ENCODE data around the gene ABCF3. TPM values are rescaled to one million over a fixed set of nuclear protein-coding genes. Genes with fewer than 3 reads are reported as not detected.

Gene ABCF3
- total RNA-seq, 2 donors from 2014 or later, result 41.8 to 46.1 TPM

GRCh38 chr3:184177331-184177731 is 8.7 kb upstream of the ABCF3 start:
- Histone ChIP-seq H3K27ac (peak overlapping the region in 2 of 4 donors; percentile 47 to 84), H3K27me3 (no peaks in the 10 kb centered on the region), H3K9me3 (no peaks in the 10 kb centered on the region), H3K4me1 (peaks cover 34% of the 10 kb centered on the region), H3K4me3 (no peak overlapping the region), H3K36me3 (replicated peaks in 1 of 2; ENCODE audit: insufficient read depth in 1 of 2, low read depth in 2 of 2) (peaks cover 8 to 29% of the 10 kb centered on the region in 2 donors)
- TF ChIP-seq, protein P1, sequence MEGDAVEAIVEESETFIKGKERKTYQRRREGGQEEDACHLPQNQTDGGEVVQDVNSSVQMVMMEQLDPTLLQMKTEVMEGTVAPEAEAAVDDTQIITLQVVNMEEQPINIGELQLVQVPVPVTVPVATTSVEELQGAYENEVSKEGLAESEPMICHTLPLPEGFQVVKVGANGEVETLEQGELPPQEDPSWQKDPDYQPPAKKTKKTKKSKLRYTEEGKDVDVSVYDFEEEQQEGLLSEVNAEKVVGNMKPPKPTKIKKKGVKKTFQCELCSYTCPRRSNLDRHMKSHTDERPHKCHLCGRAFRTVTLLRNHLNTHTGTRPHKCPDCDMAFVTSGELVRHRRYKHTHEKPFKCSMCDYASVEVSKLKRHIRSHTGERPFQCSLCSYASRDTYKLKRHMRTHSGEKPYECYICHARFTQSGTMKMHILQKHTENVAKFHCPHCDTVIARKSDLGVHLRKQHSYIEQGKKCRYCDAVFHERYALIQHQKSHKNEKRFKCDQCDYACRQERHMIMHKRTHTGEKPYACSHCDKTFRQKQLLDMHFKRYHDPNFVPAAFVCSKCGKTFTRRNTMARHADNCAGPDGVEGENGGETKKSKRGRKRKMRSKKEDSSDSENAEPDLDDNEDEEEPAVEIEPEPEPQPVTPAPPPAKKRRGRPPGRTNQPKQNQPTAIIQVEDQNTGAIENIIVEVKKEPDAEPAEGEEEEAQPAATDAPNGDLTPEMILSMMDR (IDR thresholded peaks at IDR 0.05), result no peak
- no peak for TF ChIP-seq POLR2A (IDR thresholded peaks at IDR 0.05)
- intact Hi-C loops (cut with DNase I), result no loop called here
- no peak for DNase-seq
- ATAC-seq, result no peak
- 63 to 66% methylated on average over 2 to 4 of the region's 4 CpGs for WGBS, 2 donors

DNA sequence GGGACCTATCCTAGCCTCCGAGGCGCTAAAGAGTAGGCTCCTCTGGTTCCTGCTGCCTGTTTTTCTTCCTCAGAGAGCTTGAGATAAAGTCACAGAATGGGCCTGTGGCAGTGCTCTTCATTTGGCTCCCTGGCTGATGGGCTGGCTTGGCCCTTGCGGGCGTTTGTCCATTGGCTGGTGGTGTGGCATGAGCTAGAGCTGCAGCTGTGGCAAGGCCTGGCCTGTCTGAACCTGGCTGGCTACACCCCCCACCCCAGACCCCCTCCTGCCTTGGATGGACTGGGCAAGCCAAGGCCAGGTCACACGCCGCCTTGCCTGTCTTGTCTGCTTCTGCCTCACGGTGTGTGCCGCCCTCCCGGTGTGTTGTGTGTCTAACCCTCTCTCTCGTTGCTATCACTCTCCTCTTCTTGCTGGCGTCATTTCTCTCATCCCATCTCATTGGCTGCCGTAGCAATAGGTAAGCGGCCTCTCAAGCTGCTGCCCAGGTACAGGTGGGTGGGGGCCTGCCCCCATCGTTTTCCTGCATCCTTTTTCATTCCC is 8.2 kb upstream of the ABCF3 start:
- H3K4me1 ChIP-seq, result peaks cover 34% of the 10 kb centered on the region
- ATAC-seq, result no peak
- H3K9me3 ChIP-seq, result no peaks in the 10 kb centered on the region
- DNase-seq, result no peak
- H3K27me3 ChIP-seq, result no peaks in the 10 kb centered on the region
- H3K36me3 ChIP-seq (replicated peaks in 1 of 2; ENCODE audit: insufficient read depth in 1 of 2, low read depth in 2 of 2), result peaks cover 8 to 34% of the 10 kb centered on the region in 2 donors
- H3K27ac ChIP-seq, result no peak overlapping the region
- TF ChIP-seq POLR2A (IDR thresholded peaks at IDR 0.05), result no peak
- TF ChIP-seq, protein P1 (IDR thresholded peaks at IDR 0.05), result no peak
- intact Hi-C loops (cut with DNase I), result no loop called here
- WGBS, 2 donors, result 86 to 90% methylated on average over 12 to 14 of the region's 14 CpGs
- H3K4me3 ChIP-seq, result no peak overlapping the region

GRCh38 chr3:184178521-184179138 is 7.4 kb upstream of the ABCF3 start:
- no peak for DNase-seq
- WGBS, 2 donors, result 93 to 96% methylated on average over 13 of the region's 13 CpGs

GRCh38 chr3:184180165-184180564 is 5.8 kb upstream of the ABCF3 start:
- Histone ChIP-seq H3K9me3 (no peaks in the 10 kb centered on the region), H3K27ac (no peak overlapping the region), H3K4me1 (peaks cover 32% of the 10 kb centered on the region), H3K4me3 (no peak overlapping the region), H3K36me3 (replicated peaks in 1 of 2; ENCODE audit: insufficient read depth in 1 of 2, low read depth in 2 of 2) (peaks cover 16 to 42% of the 10 kb centered on the region in 2 donors), H3K27me3 (no peaks in the 10 kb centered on the region)
- DNase-seq (no peak), ATAC-seq (no peak)
- TF ChIP-seq POLR2A (IDR thresholded peaks at IDR 0.05), result no peak
- intact Hi-C loops (cut with DNase I), result no loop called here
- WGBS, 2 donors, result 58 to 80% methylated on average over 2 to 6 of the region's 6 CpGs

More at GRCh38 chr3:184178521-184179138, 7.4 kb upstream of the ABCF3 start:
- intact Hi-C loops (cut with DNase I), result no loop called here
- H3K4me1 ChIP-seq, result peaks cover 34% of the 10 kb centered on the region
- no peaks in the 10 kb centered on the region for H3K9me3 ChIP-seq
- TF ChIP-seq, protein P1 (IDR thresholded peaks at IDR 0.05), result no peak
- no peak for TF ChIP-seq POLR2A (IDR thresholded peaks at IDR 0.05)
- no peak overlapping the region for H3K27ac ChIP-seq
- H3K27me3 ChIP-seq, result no peaks in the 10 kb centered on the region
- peaks cover 15 to 42% of the 10 kb centered on the region in 2 donors for H3K36me3 ChIP-seq (replicated peaks in 1 of 2; ENCODE audit: insufficient read depth in 1 of 2, low read depth in 2 of 2)
- ATAC-seq, result no peak
- H3K4me3 ChIP-seq, result no peak overlapping the region

DNA sequence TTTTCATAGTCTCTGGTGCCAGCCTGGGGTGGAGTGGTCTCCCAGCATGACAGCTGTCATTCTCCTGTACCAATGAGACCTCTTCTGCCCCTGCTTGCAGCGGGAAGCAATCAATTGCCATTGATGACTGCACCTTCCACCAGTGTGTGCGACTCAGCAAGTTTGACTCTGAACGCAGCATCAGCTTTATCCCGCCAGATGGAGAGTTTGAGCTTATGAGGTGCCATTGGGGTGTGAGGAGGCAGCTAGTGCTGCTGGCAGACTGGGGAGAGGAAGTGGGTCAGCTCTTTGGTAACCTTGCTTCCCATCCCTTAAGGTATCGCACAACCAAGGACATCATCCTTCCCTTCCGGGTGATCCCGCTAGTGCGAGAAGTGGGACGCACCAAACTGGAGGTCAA is 4.4 kb upstream of the ABCF3 start:
- DNase-seq (no peak), ATAC-seq (no peak)
- Histone ChIP-seq H3K4me3 (no peak overlapping the region), H3K36me3 (replicated peaks in 1 of 2; ENCODE audit: insufficient read depth in 1 of 2, low read depth in 2 of 2) (peaks cover 16 to 42% of the 10 kb centered on the region in 2 donors), H3K4me1 (peaks cover 24% of the 10 kb centered on the region), H3K9me3 (no peaks in the 10 kb centered on the region), H3K27ac (no peak overlapping the region), H3K27me3 (no peaks in the 10 kb centered on the region)
- 92 to 93% methylated on average over 9 of the region's 9 CpGs for WGBS, 2 donors
- TF ChIP-seq, protein P1 (IDR thresholded peaks at IDR 0.05), result no peak
- TF ChIP-seq POLR2A (IDR thresholded peaks at IDR 0.05), result no peak
- intact Hi-C loops (cut with DNase I), result no loop called here
